CD4-positive, alpha-beta T cell treated with Interleukin-4 for 1 hour (primary cell): ENCODE measurements around the gene AKR7A3.

Experiments used
- DNase-seq, 2 donors: peaks; one replicate each; pipeline ENCODE4 v3.0.0-alpha.2; 2020 to 2022

The AKR7A3 gene

DNA sequence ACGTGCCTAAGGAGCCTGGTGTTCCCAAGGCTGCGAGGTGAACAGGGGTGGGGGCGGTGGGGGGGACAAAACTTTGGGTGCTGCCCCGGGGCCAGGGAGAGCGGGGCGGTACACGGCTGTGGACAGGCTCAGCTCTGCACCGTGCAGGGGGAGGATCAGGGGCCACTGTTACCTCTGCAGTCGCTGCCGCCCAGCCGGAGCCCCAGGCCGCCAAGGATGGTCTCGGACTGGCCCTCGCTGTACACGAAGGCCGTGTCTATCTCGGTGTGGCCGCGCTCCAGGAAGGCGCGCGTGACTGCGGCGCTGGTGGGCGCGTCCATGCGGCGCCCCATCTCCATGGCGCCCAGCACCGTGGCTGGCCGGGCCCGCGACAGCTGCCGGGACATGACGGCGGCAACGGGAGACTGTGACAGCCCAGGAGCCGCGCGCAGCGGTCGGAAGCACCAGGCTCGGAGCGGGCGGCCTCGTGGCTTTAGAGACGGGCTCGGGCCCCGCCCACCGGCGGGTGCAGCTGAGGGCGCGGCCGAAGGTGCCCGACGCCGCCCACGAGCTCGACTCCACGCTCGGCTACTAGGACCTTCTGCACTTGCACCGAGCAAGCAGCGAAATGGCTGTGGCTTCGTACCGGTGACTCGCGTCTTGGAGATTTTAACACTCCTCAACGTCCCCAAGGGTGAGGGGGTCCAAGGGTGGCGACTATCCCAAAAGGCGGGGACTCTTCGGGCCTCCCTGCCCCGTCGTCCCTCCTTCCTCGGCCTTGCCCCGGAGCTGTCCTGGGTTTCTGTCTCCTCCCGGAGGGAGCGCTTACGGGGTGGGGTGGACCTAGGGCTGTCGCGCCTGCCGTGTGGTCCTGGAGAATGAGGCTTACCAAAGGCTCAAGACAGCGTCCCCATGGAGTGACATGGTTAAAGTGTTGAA, at the start of gene AKR7A3:
Gene AKR7A3 (minus strand): TSS at position 447 of the 918 bp plus-strand sequence. CDS start 61 bp downstream, at position 386.
- DNase-seq = peak; percentile 46 to 53

DNA sequence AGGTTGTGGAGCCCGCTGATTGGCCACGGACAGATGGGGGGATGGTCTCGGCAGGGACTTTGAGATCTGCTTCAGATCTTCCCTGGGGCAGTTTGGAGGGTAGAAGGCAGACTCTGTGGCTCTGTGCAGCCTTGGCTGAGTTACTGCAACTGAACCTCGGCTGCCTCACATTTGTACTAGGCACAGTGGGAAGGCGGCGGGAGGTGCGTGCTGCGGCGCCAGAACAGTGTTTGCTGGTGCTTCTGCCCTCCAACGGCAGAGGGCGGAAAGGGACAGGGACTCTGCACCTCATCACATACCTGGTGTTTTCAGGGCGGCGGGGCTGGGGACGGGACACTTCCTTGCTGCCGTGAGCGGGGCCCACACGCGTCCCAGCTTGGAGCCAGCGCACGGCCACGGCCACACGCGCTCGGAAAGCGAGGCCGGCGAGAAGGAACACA, 49.8 kb upstream of the AKR7A3 start:
- no peak for DNase-seq

DNA sequence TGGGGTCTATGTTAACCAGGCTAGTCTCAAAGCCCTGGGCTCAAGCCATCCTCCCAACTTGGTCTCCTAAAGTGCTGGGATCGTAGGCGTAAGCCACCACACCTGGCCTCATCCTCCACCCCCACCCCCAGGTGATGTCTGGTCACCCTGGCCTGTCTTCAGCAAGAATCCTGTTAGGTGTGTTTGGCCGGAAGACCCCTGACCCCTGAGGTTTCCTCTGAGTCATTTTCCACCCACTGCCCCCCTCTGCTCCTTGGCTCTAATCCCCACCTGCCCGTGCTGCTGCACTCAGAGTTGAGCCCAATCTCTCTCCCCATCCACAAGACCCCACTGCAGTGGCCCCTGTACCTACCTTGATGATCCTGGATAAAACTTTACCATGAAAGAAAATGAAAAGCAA, 48.7 kb upstream of the AKR7A3 start:
- DNase-seq = no peak

DNA sequence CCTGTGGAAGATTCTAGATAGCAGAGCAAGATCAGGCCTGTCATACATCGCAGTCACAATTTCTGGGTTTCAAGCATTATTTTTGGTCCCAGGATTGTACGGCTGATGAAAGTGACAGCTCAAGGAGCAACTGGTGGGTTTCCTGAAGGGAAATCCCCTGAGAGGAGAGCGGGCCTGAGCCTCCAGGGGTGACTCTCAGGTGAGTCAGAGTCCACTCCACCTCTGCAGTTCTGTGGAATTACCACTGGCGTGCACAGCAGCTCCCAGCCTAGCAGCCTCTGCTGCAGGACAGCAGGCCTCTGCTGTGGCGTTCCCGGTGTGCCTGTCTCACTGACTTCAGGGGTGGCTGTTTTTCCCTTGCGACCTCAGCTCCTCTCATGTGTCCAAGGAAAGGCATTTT, 48.0 kb upstream of the AKR7A3 start:
- DNase-seq = no peak

DNA sequence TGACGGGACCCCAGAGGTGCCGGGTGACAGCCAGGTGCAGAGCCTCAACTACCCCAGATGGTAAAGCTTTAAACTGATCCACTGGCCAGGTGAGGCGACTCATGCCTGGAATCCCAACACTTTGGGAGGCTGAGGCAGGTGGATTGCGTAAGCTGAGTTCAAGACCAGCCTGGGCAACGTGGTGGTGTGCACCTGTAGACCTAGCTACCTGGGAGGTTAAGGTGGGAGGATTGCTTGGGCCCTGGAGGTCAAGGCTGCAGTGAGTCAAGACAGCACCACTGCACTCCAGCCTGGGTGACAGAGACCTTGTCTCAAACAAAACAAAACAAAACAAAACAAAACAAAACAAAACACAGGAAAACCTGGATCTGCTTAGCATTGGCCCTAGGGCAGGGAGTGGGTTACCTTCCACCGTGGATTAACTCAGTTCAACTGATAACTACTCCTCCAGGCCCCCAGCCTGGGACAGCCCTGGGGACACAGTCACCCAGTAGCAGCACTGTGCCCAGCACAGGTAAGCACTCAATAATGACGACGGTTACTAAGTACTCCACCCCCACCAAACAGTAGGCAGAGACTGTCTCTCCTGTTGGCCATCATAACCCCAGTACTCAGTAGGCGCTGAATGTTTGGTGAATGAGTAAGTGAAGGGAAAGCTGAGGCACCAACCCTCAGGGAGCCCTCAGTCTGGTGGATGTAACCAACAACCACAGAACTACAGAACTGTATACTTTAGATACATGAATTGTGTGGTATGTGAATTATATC, 45.2 kb upstream of the AKR7A3 start:
- no peak for DNase-seq

DNA sequence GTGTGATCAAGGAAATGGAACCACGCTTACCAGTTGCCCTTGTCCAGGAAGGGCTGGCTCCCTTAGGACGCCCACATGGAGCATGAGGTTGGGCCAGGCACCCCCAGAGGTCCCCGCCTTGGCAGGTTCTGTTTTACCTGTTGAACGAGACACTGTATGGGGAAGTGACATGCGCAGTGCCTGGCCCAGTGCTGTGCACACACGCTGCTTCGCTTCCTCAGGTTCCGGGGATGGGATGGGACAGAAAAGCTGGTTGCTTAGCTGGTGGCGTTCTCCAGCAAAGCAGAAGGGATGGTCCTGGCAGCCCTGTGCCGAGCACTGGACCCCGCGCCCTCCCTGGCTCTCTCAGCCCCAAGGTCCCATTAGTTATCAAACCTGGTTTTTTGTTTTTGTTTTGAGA, 44.3 kb upstream of the AKR7A3 start:
- DNase-seq = no peak

DNA sequence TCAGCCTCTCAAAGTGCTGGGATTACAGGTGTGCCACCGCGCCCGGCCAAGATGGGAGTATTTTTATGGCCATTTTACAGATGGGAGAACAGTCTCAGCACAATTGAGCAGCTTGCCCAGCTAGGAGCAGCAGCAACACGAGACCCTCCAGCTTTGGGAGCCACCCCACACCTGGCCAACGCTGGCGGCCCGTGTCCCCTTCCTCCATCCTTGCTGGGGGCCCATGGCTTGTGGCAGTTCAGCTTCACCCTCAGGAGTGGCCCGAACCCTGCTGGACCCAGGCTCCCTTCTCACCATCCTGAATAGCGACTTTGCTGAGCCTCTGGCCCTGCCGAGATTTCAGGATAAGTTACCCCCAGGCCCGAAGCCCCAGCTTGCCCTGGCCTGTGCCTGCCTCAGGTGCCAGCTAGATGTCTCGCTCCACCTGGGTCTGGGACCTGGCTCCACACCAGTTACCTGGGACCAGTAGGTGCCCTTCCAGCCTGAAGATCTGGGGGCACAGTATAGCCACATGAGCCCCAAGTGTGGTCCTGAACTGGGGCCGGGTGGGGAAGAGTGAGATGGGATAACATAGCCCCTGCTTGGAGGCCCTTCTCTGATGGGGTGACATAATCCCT, 42.8 kb upstream of the AKR7A3 start:
- DNase-seq = no peak

DNA sequence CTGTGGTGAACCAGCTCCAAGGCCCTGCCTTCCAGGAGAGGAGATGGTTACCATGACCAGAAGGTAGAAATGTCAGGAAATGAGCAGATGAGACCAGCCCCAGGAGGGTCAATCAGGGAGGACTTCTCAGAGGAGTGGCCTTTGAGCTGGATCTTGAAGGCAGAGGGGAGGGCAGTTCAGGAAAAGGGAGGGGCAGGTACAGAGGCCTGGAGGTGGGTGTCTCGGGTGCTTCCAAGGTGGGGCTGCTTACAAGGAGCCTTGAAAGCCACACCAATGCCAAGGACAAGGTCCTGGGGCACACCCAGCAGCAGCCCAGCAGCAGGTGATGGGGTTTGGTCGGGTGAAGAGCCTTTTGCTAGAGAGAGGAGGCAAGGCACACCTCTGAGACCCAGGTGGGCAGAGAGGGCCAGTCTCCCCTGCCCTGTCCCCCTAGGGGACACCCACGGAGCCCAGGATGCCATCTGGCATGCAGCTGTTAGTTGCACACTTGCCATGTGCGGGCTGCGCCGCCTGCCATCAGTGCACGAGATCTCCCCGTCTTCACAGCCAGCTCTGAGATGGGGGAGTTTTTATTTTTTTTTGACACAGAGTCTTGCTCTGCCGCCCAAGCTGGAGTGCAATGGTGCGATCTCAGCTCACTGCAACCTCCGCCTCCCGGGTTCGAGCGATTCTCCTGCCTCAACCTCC, 42.0 kb upstream of the AKR7A3 start:
- DNase-seq = no peak

DNA sequence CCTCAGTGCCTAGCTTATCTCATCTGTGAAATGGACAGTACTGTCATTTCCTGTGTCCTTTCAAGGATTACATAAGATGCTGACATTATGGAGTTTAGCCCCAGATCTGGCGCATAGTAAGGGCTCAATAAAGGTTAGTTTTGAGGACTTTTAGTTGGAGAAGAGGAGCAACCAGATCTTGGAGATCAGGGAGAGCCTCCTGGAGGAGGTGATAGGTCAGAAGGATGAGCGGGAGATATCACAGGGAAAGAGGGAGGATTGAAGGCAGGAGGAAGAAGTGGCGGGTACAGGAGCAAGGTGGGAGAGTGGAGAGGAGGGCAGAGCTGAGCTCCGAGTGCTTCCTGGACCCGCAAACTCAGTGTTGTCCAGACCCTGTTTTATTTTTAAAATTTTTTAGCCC, 41.0 kb upstream of the AKR7A3 start:
- DNase-seq = no peak

DNA sequence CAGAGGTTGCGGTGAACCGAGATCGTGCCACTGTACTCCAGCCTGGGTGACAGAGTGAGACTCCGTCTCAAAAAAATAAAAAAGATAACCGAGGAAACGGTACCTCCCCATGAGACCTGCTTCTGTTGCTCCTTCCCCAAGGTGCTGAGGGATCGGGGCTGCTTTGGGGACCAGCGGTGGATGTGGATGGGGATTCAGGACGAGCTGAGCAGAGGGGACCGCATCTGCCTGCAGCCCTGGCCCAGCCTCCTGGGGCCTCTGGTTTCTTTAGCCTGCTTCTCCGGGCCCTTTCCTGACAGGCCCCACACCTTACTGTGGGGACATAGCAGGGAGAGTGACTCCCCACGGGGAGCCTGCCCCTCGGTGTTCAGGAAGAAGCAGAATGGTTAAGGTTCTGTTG, 40.6 kb upstream of the AKR7A3 start:
- no peak for DNase-seq

DNA sequence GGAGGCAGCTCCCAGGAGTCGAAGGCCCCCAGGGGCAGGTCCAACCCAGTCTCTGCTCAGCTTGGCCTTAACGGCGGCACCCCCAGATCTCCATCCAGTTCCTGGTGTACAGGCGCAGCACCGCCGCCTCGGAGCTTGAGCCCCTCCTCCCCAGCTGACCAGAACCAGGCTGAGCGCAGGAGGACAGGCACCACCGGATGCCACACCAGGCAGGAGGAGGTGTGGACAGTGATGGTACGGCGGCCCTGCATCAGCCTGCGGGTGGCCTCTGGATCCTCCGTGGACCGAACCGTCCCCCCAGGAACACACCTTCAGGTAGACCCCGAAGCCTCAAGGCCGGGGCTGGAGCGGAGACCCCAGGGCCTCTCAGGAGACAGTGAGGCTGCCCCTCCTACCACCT, 39.9 kb upstream of the AKR7A3 start:
- DNase-seq = no peak

DNA sequence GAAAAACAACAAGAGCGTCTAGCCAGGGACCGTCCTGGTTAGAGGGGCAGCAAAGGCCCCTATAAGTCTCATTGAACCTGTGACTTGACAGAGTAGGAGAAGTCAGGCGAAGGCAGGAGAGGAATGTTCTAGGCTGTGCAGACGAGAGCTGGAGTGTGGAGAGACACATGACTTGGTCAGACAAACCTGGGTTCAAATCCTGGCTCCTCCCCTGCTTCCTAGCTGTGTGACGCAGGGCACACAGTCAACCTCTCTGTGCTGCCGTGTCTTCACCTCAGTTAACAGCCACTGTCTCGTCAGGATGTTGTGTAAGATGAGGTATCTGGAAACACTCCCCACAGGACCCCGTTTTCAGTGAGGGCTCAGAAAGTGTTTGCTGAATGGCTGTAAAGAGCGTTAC, 39.2 kb upstream of the AKR7A3 start:
- no peak for DNase-seq

DNA sequence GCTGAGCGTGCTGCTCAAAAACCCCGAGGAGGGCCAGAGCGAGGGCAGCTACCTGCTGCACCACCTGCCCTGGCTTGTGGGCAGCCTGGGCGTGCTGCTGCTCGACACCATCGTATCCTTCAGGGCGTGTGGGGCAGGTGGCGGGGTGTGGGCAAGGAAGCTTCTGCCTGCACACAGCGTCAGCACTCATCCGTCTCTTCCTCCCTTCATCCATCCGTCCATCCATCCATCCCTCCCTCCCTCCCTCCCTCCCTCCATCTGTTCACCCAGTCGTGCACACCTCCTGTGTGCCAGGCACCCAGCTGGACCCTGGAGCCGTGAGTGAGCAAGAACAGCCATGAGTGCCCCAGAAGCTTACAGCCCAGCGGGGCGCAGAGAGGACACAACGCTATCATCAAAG, 38.7 kb upstream of the AKR7A3 start:
- DNase-seq = no peak

DNA sequence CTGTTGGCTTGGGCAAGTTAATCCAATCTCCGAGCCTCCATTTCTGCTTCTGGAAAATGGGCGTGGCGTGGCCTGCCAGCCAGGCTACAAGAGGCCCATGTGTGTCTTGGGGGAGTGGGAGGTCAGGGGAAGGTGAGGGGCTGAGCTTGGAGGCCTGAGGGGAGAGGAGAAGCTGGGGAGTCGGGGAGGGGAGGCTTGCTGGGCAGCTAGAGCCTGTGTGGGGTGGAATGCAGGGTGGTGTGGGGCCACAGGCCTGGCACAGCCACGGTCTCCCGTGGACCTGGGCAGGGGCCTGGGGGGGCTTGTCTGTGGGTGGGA, 38.1 kb upstream of the AKR7A3 start:
- DNase-seq = no peak

DNA sequence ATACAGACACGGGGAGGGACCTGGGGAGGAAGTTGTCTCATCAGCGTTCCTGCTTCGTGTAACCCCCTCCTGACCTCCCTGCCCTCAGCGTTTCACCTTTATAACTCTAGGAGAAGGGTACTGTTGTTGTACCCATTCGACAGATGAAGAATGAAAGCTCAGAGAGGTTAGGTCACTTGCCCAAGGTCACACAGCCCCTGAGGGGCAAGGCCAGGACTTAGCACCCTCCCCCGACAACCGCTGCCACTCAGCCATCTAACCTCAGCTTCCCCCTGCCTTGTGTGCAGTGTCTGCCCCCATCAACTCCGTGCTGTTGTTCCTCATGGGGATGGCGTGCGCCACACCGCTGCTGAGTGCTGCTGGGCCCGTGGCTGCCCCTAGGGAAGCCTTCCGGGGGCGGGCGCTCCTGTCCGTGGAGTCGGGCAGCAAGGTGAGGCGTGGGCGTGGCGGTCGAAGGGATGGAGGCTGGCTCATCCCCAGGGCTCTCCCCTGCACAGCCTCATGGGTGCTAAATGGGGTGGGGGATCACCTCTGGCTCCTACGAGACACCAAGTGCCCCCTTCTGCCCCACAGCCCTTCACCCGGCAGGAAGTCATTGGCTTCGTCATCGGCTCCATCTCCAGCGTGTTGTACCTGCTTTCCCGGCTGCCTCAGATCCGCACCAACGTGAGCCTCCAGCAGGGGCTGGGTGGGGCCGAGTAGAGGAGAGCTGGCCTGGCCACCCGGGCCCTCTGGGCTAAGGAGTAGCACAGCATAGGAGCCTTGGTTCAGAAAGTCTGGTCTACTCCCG, 37.6 kb upstream of the AKR7A3 start:
- DNase-seq = no peak

DNA sequence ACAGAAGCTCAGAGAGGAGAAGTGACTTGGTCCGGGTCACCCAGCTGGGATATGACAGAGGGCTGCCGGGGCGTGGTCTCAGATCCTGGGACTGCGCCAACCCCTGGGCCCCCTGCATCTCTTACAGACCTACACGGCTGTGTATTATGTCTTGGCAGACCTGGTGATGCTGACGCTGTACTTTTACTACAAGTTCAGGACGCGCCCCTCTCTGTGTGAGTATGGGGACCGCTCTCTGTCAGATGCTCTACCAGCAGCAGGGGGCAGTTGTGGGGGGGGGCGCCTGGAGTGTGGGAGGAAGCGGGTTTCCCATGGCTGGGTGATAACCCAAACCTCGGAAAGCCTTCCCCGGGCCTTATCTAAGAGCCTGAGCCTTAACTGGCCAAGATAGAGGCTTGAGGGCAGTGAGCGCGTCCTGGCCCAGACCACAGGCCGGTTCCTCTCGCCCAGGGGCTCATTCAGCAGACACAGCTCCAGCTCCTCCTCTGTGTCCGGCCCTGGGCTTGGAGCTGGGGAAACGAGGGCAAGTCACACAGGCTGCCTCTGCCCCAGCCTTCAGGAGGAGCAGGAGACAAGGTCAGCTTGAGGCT, 36.9 kb upstream of the AKR7A3 start:
- DNase-seq = no peak

DNA sequence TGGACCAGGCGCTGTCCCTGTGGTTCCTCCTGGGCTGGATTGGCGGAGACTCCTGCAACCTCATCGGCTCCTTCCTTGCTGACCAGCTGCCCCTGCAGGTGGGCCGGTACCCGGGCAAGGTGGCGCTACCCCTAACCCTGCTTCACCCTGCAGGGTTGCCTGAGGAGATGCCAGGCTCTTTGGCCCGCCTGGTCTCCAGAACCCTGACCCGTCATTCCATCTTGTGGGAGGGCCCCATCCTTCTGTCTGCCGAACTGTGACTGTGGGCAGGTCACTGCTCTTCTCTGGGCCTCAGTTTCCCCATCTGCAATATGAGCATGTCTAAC, 36.1 kb upstream of the AKR7A3 start:
- no peak for DNase-seq

DNA sequence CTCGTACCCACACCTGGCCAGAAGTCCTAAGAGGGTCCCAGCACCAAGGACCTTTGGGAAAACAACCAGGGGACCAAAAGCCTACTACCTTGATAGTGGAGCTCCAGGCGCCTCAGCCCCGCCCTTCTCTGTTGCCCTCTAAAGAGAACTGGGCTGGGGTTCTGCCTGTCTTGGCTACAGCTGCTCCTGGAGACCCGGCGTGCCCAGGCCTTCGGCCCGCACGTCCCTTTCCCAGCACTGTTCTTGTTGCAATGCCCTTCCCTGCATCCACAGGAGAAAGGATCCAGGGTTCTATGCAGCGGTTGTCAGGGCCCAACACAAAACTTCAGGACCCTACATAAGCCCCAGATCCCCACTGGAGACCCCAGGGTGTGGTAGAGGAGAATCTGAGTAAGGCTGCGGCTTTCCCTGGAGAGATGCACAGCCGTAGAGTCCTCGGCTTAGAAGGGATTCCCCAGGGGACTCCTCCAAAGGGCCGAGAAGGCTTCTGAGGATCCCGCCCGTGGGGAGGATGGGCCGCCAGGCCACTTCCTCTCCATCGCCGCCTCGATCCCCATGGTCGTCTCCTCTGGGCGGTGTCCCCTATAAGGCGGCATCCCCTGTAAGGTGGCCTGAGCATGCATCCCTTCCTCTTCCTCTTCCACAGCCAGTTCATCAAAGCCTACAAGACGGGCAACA, 35.6 kb upstream of the AKR7A3 start:
- DNase-seq = no peak

DNA sequence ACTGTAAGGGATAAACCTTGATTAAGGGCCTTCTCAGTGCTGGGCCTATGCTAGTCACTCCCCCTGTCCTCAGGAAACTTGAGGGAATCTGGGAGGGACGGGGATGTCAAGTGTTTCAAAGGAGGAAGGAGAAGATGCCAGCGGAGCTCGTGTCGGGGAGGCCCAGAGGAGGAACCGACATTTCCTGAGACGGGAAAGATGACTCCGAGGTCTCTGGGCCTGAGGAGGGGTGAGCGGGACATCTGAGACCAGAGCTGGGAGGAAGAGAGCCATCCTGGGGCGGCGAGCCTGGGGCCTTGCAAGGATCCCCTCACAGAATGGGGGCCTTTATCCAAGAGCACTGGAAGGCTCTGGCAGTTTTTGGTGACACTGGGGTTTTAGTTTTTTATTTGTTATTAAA, 33.9 kb upstream of the AKR7A3 start:
- DNase-seq = no peak

DNA sequence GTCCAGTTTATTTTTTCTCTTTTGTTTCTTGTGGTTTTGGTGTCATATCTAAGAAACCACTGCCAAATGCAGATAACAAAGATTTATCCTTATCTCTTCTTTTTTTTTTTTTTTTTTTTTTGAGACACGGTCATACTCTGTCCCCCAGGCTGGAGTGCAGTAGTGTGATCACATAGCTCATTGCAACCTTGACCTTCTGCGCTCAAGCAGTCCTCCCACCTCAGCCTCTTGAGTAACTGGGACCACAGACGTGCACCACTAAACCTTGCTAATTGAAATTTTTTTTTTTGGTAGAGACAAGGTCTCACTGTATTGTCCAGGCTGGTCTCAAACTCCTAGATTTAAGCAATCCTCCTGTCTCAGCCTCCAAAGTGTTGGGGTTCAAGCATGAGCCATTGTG, 32.5 kb upstream of the AKR7A3 start:
- no peak for DNase-seq

DNA sequence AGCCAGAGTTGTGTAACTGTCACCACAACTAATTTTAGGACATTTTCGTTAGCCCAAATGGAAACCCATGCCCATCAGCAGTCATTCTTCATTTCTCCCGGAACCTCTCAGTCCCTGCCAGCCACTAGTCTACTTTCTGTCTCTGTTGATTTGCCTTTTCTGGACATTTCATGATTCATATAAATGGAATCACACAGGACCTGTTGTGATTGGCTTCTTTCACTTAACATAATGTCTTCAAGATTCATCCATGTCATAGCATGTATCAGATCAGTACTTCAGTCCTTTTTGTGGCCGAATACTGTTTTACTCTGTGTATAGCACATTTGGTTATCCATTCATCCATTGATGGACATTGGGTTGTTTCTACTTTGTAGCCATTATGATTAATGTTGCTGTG, 30.6 kb upstream of the AKR7A3 start:
- DNase-seq = no peak
